PC-3 (cell line): ENCODE results near the gene ANKFN1.

Experiments used
- EZH2 ChIP-seq: fragments of 300-600 bp; sonication (generic); IDR thresholded peaks from one replicate; pipeline ENCODE4 v1.6.1; 2017; ENCODE audit warnings: antibody characterized with exemption, mild to moderate bottlenecking, low read length; ENCODE audit not compliant: unreplicated experiment
- EZH2phosphoT487 ChIP-seq: fragments of 300-600 bp; sonication (generic); IDR thresholded peaks from 2 replicates; pipeline ENCODE4 v1.6.1; 2018; ENCODE audit warnings: mild to moderate bottlenecking, antibody characterized with exemption, low read length, borderline replicate concordance
- TF ChIP-seq, protein P1 (sequence below): fragments of 300-600 bp; sonication (generic); conservative IDR thresholded peaks from 2 replicates; pipeline ENCODE4 v1.5.1; 2017; ENCODE audit warnings: antibody characterized with exemption, low read depth, mild to moderate bottlenecking, low read length

- no peak for TF ChIP-seq EZH2
- TF ChIP-seq, protein P1, sequence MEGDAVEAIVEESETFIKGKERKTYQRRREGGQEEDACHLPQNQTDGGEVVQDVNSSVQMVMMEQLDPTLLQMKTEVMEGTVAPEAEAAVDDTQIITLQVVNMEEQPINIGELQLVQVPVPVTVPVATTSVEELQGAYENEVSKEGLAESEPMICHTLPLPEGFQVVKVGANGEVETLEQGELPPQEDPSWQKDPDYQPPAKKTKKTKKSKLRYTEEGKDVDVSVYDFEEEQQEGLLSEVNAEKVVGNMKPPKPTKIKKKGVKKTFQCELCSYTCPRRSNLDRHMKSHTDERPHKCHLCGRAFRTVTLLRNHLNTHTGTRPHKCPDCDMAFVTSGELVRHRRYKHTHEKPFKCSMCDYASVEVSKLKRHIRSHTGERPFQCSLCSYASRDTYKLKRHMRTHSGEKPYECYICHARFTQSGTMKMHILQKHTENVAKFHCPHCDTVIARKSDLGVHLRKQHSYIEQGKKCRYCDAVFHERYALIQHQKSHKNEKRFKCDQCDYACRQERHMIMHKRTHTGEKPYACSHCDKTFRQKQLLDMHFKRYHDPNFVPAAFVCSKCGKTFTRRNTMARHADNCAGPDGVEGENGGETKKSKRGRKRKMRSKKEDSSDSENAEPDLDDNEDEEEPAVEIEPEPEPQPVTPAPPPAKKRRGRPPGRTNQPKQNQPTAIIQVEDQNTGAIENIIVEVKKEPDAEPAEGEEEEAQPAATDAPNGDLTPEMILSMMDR, result no peak
- no peak for TF ChIP-seq EZH2phosphoT487
These were observed 7.1 kb downstream of the ANKFN1 start for GRCh38 chr17:56160422-56160821.
